ENCODE measurements around the gene SRRM2.
A peak's percentile ranks its signal among the peaks of the same experiment; 100 is the strongest.
"Not testable (repeated sequence)": the region's sequence is repeated elsewhere in the genome, so short reads cannot be mapped to it uniquely, and the experiment has no call there.

The SRRM2 gene

GRCh38 chr16:2715519-2715918, 36.9 kb upstream of the SRRM2 start:
- DNase-seq = peak; percentile 84 to 94 (median 89)

GRCh38 chr16:2715966-2716885, 36.2 kb upstream of the SRRM2 start:
- DNase-seq = no peak

GRCh38 chr16:2716948-2717347, 35.5 kb upstream of the SRRM2 start:
- DNase-seq = no peak

- DNase-seq = no peak
Observed at GRCh38 chr16:2717383-2718263, 34.8 kb upstream of the SRRM2 start.

- DNase-seq = no peak
Observed at GRCh38 chr16:2719328-2720063, 32.9 kb upstream of the SRRM2 start.

GRCh38 chr16:2720064-2720457, 32.4 kb upstream of the SRRM2 start, which contains the start of gene PRSS27:
PRSS27 (minus strand) TSS chr16:2720224; CDS start chr16:2720160, 64 bp downstream.
- DNase-seq = no peak

GRCh38 chr16:2720719-2721633, 31.5 kb upstream of the SRRM2 start:
- peak; percentile 91 to 96 (median 92) for DNase-seq

GRCh38 chr16:2721634-2722173, 30.7 kb upstream of the SRRM2 start:
- DNase-seq = not testable (repeated sequence)

- DNase-seq = no peak
Observed at GRCh38 chr16:2724088-2724676, 28.3 kb upstream of the SRRM2 start.

GRCh38 chr16:2724816-2725348, 27.6 kb upstream of the SRRM2 start:
- no peak for DNase-seq

GRCh38 chr16:2726923-2727322, 25.5 kb upstream of the SRRM2 start:
- DNase-seq = no peak

GRCh38 chr16:2728034-2728433, 24.4 kb upstream of the SRRM2 start:
- DNase-seq = no peak

- DNase-seq = peak; percentile 50 to 57 (median 52)
Observed at GRCh38 chr16:2734844-2735515, 17.5 kb upstream of the SRRM2 start.

GRCh38 chr16:2736476-2737237, 15.8 kb upstream of the SRRM2 start:
- no peak for DNase-seq

GRCh38 chr16:2737238-2737605, 15.2 kb upstream of the SRRM2 start:
- DNase-seq = no peak

- DNase-seq = no peak
Observed at GRCh38 chr16:2737895-2738418, 14.5 kb upstream of the SRRM2 start.

- no peak for DNase-seq
Observed at GRCh38 chr16:2738615-2739014, 13.8 kb upstream of the SRRM2 start.

GRCh38 chr16:2739625-2740430, 12.6 kb upstream of the SRRM2 start:
- DNase-seq = no peak

All from suppressor macrophage treated with lipopolysaccharide for 1 hour (primary cell).